ENCODE measurements around the gene ALKBH4. TPM values are rescaled to one million over a fixed set of nuclear protein-coding genes. Genes with fewer than 3 reads are reported as not detected.
A peak's percentile ranks its signal among the peaks of the same experiment; 100 is the strongest.

ALKBH4 gene
- total and polyA plus RNA-seq, 8 donors: 1.2 to 27.4 (median 8.7) TPM

GRCh38 chr7:102417105-102417504 is 47.6 kb downstream of the ALKBH4 start:
- H3K9me3 ChIP-seq: no peaks in the 10 kb centered on the region
- no peak for DNase-seq
- H3K4me1 ChIP-seq: peaks cover 0 to 24% (median 7%) of the 10 kb centered on the region in 4 donors
- 62 to 81% (median 72%) methylated on average over 3 of the region's 3 CpGs for WGBS, 5 donors
- no peaks in the 10 kb centered on the region for H3K27me3 ChIP-seq
- no peak overlapping the region for H3K4me3 ChIP-seq
- H3K27ac ChIP-seq: no peak overlapping the region
- H3K36me3 ChIP-seq: peaks cover 30 to 99% (median 97%) of the 10 kb centered on the region in 4 donors
- intact Hi-C loops (cut with DNase I; ENCODE audit: low total_unique reads): no loop called here
- TF ChIP-seq, protein P1, sequence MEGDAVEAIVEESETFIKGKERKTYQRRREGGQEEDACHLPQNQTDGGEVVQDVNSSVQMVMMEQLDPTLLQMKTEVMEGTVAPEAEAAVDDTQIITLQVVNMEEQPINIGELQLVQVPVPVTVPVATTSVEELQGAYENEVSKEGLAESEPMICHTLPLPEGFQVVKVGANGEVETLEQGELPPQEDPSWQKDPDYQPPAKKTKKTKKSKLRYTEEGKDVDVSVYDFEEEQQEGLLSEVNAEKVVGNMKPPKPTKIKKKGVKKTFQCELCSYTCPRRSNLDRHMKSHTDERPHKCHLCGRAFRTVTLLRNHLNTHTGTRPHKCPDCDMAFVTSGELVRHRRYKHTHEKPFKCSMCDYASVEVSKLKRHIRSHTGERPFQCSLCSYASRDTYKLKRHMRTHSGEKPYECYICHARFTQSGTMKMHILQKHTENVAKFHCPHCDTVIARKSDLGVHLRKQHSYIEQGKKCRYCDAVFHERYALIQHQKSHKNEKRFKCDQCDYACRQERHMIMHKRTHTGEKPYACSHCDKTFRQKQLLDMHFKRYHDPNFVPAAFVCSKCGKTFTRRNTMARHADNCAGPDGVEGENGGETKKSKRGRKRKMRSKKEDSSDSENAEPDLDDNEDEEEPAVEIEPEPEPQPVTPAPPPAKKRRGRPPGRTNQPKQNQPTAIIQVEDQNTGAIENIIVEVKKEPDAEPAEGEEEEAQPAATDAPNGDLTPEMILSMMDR (IDR thresholded peaks at IDR 0.05): no peak
- TF ChIP-seq EP300 (IDR thresholded peaks at IDR 0.05): no peak
- TF ChIP-seq POLR2AphosphoS5 (IDR thresholded peaks at IDR 0.05): no peak
- TF ChIP-seq POLR2A (IDR thresholded peaks at IDR 0.05): no peak

- WGBS, 5 donors: 88 to 95% (median 91%) methylated on average over 6 of the region's 6 CpGs
- intact Hi-C loops (cut with DNase I; ENCODE audit: low total_unique reads): no loop called here
- TF ChIP-seq, protein P1 (IDR thresholded peaks at IDR 0.05): no peak
- no peak for TF ChIP-seq POLR2AphosphoS5 (IDR thresholded peaks at IDR 0.05)
- no peak for TF ChIP-seq POLR2A (IDR thresholded peaks at IDR 0.05)
- TF ChIP-seq EP300 (IDR thresholded peaks at IDR 0.05): no peak
- no peaks in the 10 kb centered on the region for H3K27me3 ChIP-seq
- peaks cover 0 to 22% (median 7%) of the 10 kb centered on the region in 4 donors for H3K4me1 ChIP-seq
- H3K4me3 ChIP-seq: no peak overlapping the region
- no peaks in the 10 kb centered on the region for H3K9me3 ChIP-seq
- no peak for DNase-seq
- peaks cover 30 to 100% (median 97%) of the 10 kb centered on the region in 4 donors for H3K36me3 ChIP-seq
- H3K27ac ChIP-seq: peak overlapping the region in 3 of 5 donors; percentile 39 to 71 (median 57)
Observed at GRCh38 chr7:102416406-102416805, 48.3 kb downstream of the ALKBH4 start.

DNA sequence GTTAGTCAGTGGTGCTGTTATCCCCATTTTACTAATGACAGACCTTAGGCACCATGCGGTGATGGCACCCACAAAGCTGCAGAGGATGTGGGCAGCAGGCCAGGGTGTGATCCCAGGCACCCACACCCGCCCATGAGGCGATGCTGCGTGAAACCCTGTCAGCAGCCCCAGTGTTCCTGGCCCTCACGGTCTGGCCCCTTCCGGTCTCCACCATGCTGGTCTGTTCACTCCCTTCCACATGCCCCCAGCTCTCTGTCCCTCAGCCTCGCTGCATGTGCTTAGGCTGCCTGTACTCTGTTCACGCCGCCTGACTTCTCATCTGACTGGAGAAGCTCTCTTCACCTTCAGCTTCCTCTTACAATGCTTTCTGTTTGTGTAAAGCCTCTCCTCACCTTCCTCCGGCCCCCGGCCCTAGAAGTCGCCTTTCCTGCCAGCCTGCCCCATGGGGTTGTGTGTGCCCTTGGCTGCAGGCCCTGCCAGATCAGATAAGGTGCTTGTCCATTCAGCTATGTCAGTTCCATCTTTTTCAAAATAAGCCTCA is 48.9 kb downstream of the ALKBH4 start:
- 64 to 76% (median 69%) methylated on average over 12 of the region's 12 CpGs for WGBS, 5 donors
- H3K27me3 ChIP-seq: no peaks in the 10 kb centered on the region
- H3K4me1 ChIP-seq: peaks cover 0 to 19% (median 7%) of the 10 kb centered on the region in 4 donors
- no peak for TF ChIP-seq POLR2A (IDR thresholded peaks at IDR 0.05)
- TF ChIP-seq, protein P1 (IDR thresholded peaks at IDR 0.05): no peak
- no peak for TF ChIP-seq POLR2AphosphoS5 (IDR thresholded peaks at IDR 0.05)
- no peak for TF ChIP-seq EP300 (IDR thresholded peaks at IDR 0.05)
- H3K27ac ChIP-seq: peak overlapping the region; percentile 22 to 71 (median 39)
- intact Hi-C loops (cut with DNase I; ENCODE audit: low total_unique reads): no loop called here
- no peaks in the 10 kb centered on the region for H3K9me3 ChIP-seq
- peak in 1 of 2 donors; percentile 28 for DNase-seq
- peaks cover 27 to 100% (median 97%) of the 10 kb centered on the region in 4 donors for H3K36me3 ChIP-seq
- H3K4me3 ChIP-seq: no peak overlapping the region

- no peak overlapping the region for H3K27ac ChIP-seq
- H3K4me3 ChIP-seq: no peak overlapping the region
- peaks cover 0 to 19% (median 7%) of the 10 kb centered on the region in 4 donors for H3K4me1 ChIP-seq
- H3K36me3 ChIP-seq: peaks cover 38 to 100% (median 98%) of the 10 kb centered on the region in 4 donors
- TF ChIP-seq EP300 (IDR thresholded peaks at IDR 0.05) (no peak), POLR2A (IDR thresholded peaks at IDR 0.05) (no peak)
- TF ChIP-seq, protein P1 (IDR thresholded peaks at IDR 0.05): no peak
- no peak for DNase-seq
- no peaks in the 10 kb centered on the region for H3K27me3 ChIP-seq
- WGBS, 5 donors: 92 to 99% (median 95%) methylated on average over 4 of the region's 4 CpGs
- H3K9me3 ChIP-seq: no peaks in the 10 kb centered on the region
- intact Hi-C loops (cut with DNase I; ENCODE audit: low total_unique reads): no loop called here
Observed at GRCh38 chr7:102413611-102414010, 51.1 kb downstream of the ALKBH4 start.
